Measurements from ENCODE around the gene PCDHGA5. TPM values are rescaled to one million over a fixed set of nuclear protein-coding genes. Genes with fewer than 3 reads are reported as not detected.

Gene PCDHGA5
- total and polyA plus RNA-seq, 2 of the 8 experiments (the other 6 are each of a cell fraction or from before 2014, with no cell fraction given), result 1.1 to 1.3 TPM

- TF ChIP-seq CTCF (IDR thresholded peaks at IDR 0.05; ENCODE audit: control extremely low read depth in 1 of 3, insufficient read depth in 1 of 3, low read depth in 1 of 3, low read length in 3 of 3), result no peak
- TF ChIP-seq POLR2AphosphoS5 (IDR thresholded peaks at IDR 0.05; ENCODE audit: low read depth, low read length), result no peak
- no peak for TF ChIP-seq GTF2F1 (IDR thresholded peaks at IDR 0.05; ENCODE audit: borderline replicate concordance, low read depth, low read length)
Observed at GRCh38 chr5:141328231-141328630, 35.7 kb upstream of the PCDHGA5 start (continued).

Measured in H1 (cell line).